Mononuclear cell (primary cell): ENCODE data around the gene EPS8L2. TPM values are rescaled to one million over a fixed set of nuclear protein-coding genes. Genes with fewer than 3 reads are reported as not detected.

Experiments used
- H3K27me3 ChIP-seq: 2 replicates; pipeline ENCODE4 v1.6.0; 2011; ENCODE audit warnings: low read length, control low read depth; ENCODE audit not compliant: insufficient read depth
- H3K4me1 ChIP-seq: 2 replicates; pipeline ENCODE4 v1.5.1; 2011; ENCODE audit warnings: mild to moderate bottlenecking, low read length, control low read depth; ENCODE audit not compliant: insufficient read depth
- H3K4me3 ChIP-seq: 2 replicates; pipeline ENCODE4 v1.5.1; 2011; ENCODE audit warnings: mild to moderate bottlenecking, low read length, moderate library complexity
- H3K9me3 ChIP-seq: 2 replicates; pipeline ENCODE4 v1.5.1; 2011; ENCODE audit warnings: low read depth, mild to moderate bottlenecking, control low read depth, low read length
- total RNA-seq: library from RNA; depleted of rRNA; stranded (reverse); fragments of >200 nt; gene quantifications from one replicate; pipeline ENCODE4 v1.2.3, GENCODE V29; 2012

EPS8L2 gene
- total RNA-seq, 1 donor = 2.1 TPM

DNA sequence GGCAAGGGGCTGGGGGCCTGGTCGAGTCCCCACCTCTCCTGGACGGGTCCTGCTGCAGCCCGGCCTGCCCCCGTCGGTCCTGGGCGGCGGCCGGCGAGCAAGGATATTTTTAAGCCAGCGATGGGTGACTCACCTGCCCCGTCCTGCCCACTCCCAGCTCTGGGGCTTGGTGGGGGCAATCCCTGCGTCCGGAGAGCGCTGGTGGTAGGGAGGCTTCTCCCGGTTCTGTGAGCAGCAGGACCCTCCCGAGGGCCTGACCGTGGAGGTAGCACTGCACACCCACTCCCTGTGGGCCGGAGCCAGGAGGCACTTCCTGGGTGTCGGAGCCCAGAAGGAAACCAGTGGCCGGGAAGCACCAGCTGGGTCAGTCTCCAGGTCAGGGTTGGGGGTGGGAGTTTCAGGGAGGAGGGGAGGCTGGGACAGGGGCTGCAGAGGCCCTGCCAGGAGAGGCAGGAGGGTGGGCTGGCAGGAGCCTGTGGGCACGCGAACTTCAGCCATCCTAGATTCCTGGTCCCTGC, 467 bp downstream of the EPS8L2 start:
- Histone ChIP-seq H3K9me3 (no peaks in the 10 kb centered on the region), H3K27me3 (peaks cover 13% of the 10 kb centered on the region), H3K4me1 (peaks cover 14% of the 10 kb centered on the region), H3K4me3 (no peak overlapping the region)

DNA sequence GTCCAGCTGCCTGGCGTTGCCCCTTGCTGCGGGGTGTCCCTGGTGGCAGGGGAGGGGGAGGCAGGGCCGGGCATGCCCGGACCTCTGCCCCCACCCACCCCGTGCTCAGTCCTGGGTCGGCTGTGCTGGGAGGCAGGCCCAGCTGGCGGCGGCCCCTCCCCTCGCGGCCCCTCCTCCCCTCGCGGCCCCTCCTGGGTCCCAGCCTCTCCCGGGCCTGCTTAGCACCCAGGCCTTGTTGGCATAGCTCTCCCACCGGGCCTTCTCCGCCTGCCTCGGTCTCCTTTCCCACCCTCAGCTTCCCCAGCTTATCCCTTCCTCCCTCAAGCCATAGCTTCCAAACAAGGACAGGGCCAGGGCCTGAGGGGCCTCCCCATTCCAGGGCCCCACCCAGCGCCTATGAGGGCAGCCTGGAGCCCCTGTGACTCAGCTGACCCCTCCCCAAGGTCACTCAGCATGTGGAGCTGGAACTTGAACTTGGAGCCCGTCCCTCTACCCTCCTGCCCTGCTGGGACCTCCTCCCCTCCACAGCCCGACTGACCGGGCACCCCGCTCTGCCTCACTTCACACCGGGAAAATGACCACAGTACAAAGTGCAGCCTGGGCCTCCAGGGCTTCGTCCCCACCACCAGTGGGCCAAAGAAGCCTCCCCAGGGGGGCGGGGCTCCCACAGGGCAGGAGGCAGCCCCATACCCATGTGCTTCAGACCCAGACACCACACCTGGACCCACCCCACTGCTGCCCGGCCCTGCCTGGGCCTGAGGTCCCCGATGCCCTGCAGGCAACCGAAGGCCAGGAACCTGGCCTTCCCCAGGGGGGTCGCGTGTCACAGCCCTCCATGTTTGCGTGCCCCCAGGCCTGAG, 1.2 kb downstream of the EPS8L2 start:
- Histone ChIP-seq H3K4me1 (peaks cover 14% of the 10 kb centered on the region), H3K4me3 (no peak overlapping the region), H3K27me3 (peaks cover 13% of the 10 kb centered on the region), H3K9me3 (no peaks in the 10 kb centered on the region)

GRCh38 chr11:707817-708420, 1.9 kb downstream of the EPS8L2 start:
- Histone ChIP-seq H3K27me3 (peaks cover 13% of the 10 kb centered on the region), H3K9me3 (no peaks in the 10 kb centered on the region), H3K4me3 (no peak overlapping the region), H3K4me1 (peaks cover 9% of the 10 kb centered on the region)

DNA sequence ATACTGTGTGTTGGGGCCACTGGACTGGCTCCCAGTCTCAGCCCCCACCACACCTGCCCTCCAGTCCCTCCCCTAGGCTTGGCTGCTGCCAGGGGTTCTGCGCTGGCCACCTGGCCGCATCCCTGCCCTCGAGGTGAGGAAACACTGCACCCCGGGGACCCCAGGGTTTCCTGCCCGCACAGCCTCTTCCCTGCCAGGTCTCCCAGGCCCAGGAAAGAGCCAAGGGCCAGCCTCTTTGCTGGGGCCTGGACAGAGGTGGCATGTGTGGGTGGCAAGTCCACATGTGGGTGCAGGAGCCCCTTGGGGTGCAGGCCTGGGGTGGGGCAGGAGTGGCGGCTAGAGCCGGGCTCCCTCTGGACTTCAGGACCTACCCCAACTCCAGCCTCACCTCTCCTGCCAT, 2.5 kb downstream of the EPS8L2 start:
- Histone ChIP-seq H3K4me3 (no peak overlapping the region), H3K27me3 (peaks cover 13% of the 10 kb centered on the region), H3K9me3 (no peaks in the 10 kb centered on the region), H3K4me1 (peaks cover 6% of the 10 kb centered on the region)

DNA sequence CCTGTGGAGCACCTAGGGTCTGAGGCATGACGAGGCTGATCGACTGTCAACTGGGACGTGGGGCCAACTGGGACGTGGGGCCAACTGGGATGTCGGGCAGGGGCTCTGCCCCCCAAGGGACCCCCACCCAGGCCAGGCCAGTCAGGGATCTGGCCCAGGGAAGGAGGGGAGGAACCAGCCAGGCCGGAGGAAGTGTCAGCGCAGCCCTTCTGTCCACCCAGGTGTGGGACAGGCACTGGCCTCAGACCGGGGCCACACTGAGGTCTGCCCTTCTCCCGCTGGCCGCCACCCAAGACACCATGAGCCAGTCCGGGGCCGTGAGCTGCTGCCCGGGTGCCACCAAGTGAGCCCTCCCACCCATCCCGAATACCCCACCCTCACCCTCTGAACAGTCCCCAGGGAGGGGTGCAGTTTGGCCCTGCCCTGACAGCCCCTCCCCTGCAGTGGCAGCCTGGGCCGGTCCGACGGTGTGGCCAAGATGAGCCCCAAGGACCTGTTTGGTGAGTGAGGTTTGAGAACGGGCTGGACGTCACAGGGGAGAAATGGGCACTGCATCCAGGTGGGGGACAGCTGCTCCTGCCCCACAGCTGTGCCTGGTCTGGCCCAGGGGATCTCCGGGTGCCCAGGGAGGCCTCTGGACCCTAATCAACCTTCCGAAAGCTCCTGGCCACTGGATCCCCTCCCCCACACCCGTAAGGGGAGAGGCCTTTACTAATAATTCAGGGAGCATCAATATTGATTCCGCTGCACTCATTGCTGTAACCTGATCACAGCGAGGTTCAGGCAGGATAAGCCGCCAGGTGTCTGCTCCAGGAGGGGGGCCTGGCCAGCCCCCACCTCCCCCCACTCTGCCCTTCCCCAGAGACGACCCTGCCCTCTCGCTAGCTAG, 3.3 kb downstream of the EPS8L2 start:
- no peaks in the 10 kb centered on the region for H3K9me3 ChIP-seq
- H3K27me3 ChIP-seq = peaks cover 13% of the 10 kb centered on the region
- peaks cover 6% of the 10 kb centered on the region for H3K4me1 ChIP-seq
- H3K4me3 ChIP-seq = no peak overlapping the region

GRCh38 chr11:714436-714835, 8.4 kb downstream of the EPS8L2 start:
- no peaks in the 10 kb centered on the region for H3K4me1 ChIP-seq
- no peaks in the 10 kb centered on the region for H3K9me3 ChIP-seq
- H3K4me3 ChIP-seq = no peak overlapping the region
- peaks cover 2% of the 10 kb centered on the region for H3K27me3 ChIP-seq

DNA sequence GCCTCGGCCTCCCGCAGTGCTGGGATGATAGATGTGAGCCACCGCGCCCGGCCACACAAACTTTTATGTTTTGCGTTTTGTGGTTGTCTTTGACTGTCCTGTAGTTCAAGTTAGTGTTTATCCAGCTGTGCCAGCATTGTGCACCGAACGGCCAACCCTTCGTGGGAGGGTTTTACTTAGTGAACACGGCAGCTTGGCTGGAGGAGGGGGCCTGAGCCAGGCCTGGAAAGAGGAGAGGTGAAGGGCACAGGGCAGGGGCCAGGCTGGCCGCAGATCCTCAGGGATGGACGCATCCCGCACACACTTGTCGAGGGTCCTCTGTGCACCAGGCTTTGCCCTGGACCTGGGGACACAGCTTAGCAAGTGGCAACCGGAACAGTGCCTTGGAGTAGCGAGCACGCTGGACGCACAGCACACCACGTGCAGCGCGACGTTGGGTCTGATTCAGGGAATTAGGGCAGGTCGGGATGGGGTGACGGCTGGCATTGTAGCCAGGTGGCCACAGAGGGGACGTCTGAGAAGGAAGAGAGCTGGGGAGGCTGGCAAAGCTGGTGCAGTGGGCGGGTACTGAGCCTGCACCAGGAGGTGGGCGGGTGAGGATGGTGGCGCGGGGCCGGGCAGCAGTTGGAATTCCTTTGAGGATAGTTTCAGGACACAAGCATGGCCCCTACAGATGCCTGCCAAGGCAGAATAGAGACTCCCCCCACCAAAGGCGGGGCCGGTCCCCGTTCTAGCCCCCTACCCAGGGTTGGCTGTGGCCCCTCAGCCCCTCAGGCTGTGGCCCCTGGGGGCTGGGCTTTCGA, 13.4 kb downstream of the EPS8L2 start:
- no peak overlapping the region for H3K4me3 ChIP-seq
- H3K9me3 ChIP-seq = no peaks in the 10 kb centered on the region
- peaks cover 7% of the 10 kb centered on the region for H3K27me3 ChIP-seq
- H3K4me1 ChIP-seq = peaks cover 17% of the 10 kb centered on the region

DNA sequence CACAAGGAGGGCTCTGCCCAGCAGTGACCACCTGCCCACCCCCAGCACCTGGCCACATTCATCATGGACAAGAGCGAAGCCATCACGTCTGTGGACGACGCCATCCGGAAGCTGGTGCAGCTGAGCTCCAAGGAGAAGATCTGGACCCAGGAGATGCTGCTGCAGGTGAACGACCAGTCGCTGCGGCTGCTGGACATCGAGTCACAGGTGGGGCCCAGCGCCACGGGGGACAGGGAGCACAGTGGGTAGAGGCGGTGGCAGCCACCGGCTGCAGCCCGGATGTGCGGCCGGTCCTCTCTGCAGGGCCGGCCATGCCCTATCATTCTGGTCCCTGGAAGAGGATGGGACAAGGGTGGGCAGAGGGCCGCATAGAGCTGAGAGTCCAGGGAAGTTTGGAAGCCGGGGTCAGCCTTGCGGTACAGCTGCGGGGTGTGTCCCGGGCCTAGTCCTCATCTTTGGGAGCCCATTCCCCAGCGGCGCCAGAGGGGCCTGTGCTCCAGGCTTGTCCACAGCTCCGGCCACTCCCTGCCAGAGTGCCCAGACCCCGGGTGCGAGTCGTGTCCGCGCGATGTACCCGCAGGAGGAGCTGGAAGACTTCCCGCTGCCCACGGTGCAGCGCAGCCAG, 14.1 kb downstream of the EPS8L2 start:
- H3K9me3 ChIP-seq = no peaks in the 10 kb centered on the region
- no peak overlapping the region for H3K4me3 ChIP-seq
- peaks cover 17% of the 10 kb centered on the region for H3K4me1 ChIP-seq
- peaks cover 7% of the 10 kb centered on the region for H3K27me3 ChIP-seq

GRCh38 chr11:720642-721246, 14.7 kb downstream of the EPS8L2 start:
- Histone ChIP-seq H3K4me1 (peaks cover 21% of the 10 kb centered on the region), H3K4me3 (no peak overlapping the region), H3K9me3 (no peaks in the 10 kb centered on the region), H3K27me3 (peaks cover 7% of the 10 kb centered on the region)

DNA sequence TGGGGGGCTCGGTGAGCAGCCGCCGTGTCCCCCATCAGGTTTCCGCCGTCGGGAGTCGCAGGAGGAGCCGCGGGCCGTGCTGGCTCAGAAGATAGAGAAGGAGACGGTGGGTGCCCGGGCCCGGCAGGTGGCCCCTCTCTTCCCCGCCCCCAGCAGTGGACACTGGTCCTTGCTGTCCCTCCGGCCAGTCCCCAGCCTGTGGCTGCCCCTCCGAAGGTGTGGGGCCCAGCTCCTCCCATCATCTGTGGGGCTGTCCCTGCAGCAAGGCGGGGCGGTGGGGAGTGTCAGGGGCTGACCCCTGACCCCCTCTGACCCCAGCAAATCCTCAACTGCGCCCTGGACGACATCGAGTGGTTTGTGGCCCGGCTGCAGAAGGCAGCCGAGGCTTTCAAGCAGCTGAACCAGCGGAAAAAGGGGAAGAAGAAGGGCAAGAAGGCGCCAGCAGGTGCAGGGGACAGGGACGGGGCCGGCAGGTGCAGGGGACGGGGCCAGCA, 15.3 kb downstream of the EPS8L2 start:
- H3K27me3 ChIP-seq = peaks cover 7% of the 10 kb centered on the region
- H3K4me3 ChIP-seq = no peak overlapping the region
- H3K4me1 ChIP-seq = peaks cover 23% of the 10 kb centered on the region
- no peaks in the 10 kb centered on the region for H3K9me3 ChIP-seq

DNA sequence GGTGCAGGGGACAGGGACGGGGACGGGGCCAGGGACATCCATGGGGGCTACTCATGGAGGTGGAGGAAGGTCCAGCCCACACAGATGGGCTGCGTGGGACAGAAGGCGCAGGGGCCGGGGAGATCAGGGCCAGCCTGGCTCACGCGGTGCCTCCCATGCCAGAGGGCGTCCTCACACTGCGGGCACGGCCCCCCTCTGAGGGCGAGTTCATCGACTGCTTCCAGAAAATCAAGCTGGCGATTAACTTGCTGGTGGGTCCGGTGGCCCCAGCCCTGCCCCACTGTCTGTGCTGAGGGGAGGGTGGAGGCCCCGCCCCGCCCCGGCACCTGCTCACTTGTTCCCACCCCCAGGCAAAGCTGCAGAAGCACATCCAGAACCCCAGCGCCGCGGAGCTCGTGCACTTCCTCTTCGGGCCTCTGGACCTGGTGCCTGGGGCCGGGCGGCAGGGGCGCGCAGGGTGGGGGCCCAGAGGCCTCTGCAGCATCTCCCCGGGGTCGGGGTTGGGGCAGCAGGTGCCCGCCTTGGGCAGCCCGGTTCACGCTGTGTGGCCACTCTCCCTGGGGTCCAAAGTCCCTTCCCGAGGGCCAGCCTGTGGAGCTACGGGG, 15.8 kb downstream of the EPS8L2 start:
- Histone ChIP-seq H3K9me3 (no peaks in the 10 kb centered on the region), H3K4me3 (no peak overlapping the region), H3K4me1 (peaks cover 28% of the 10 kb centered on the region), H3K27me3 (peaks cover 7% of the 10 kb centered on the region)

GRCh38 chr11:722346-722811, 16.3 kb downstream of the EPS8L2 start:
- Histone ChIP-seq H3K9me3 (no peaks in the 10 kb centered on the region), H3K4me1 (peaks cover 33% of the 10 kb centered on the region), H3K4me3 (no peak overlapping the region), H3K27me3 (peaks cover 7% of the 10 kb centered on the region)
